IPS-18c (cell line): ENCODE measurements around the gene L3MBTL1.

Source experiments
- H3K4me3 ChIP-seq: 2 replicates; pipeline ENCODE4 v1.7.0; 2013; ENCODE audit warnings: low read depth, mild to moderate bottlenecking, low read length, moderate library complexity; ENCODE audit not compliant: insufficient read depth
- H3K9me3 ChIP-seq: one replicate; pipeline ENCODE4 v1.6.1; 2013; ENCODE audit warnings: mild to moderate bottlenecking, low read length, moderate library complexity; ENCODE audit not compliant: control insufficient read depth, insufficient read depth

L3MBTL1 gene

GRCh38 chr20:43529457-43530153 lies 22.1 kb downstream of the L3MBTL1 start:
- H3K9me3 ChIP-seq: no peaks in the 10 kb centered on the region
- H3K4me3 ChIP-seq: no peak overlapping the region

- Histone ChIP-seq H3K9me3 (no peaks in the 10 kb centered on the region), H3K4me3 (no peak overlapping the region)
Measured at GRCh38 chr20:43530321-43531090, 23.0 kb downstream of the L3MBTL1 start.

GRCh38 chr20:43531091-43531443 lies 23.6 kb downstream of the L3MBTL1 start:
- H3K4me3 ChIP-seq: no peak overlapping the region
- H3K9me3 ChIP-seq: no peaks in the 10 kb centered on the region

GRCh38 chr20:43532416-43533055 lies 25.0 kb downstream of the L3MBTL1 start:
- Histone ChIP-seq H3K4me3 (no peak overlapping the region), H3K9me3 (no peaks in the 10 kb centered on the region)

GRCh38 chr20:43533060-43533459 lies 25.6 kb downstream of the L3MBTL1 start:
- H3K4me3 ChIP-seq: no peak overlapping the region
- H3K9me3 ChIP-seq: no peaks in the 10 kb centered on the region

GRCh38 chr20:43534016-43534415 lies 26.5 kb downstream of the L3MBTL1 start:
- no peak overlapping the region for H3K4me3 ChIP-seq
- H3K9me3 ChIP-seq: no peaks in the 10 kb centered on the region

- H3K9me3 ChIP-seq: no peaks in the 10 kb centered on the region
- H3K4me3 ChIP-seq: no peak overlapping the region
Measured at GRCh38 chr20:43534791-43535350, 27.4 kb downstream of the L3MBTL1 start.

GRCh38 chr20:43535370-43536004 lies 28.0 kb downstream of the L3MBTL1 start:
- Histone ChIP-seq H3K9me3 (no peaks in the 10 kb centered on the region), H3K4me3 (no peak overlapping the region)

- Histone ChIP-seq H3K4me3 (no peak overlapping the region), H3K9me3 (no peaks in the 10 kb centered on the region)
Measured at GRCh38 chr20:43536041-43536816, 28.7 kb downstream of the L3MBTL1 start.

- Histone ChIP-seq H3K9me3 (no peaks in the 10 kb centered on the region), H3K4me3 (no peak overlapping the region)
Measured at GRCh38 chr20:43536817-43537440, 29.4 kb downstream of the L3MBTL1 start.

GRCh38 chr20:43537921-43538877 lies 30.7 kb downstream of the L3MBTL1 start:
- no peaks in the 10 kb centered on the region for H3K9me3 ChIP-seq
- H3K4me3 ChIP-seq: no peak overlapping the region

GRCh38 chr20:43538878-43539700 lies 31.6 kb downstream of the L3MBTL1 start:
- no peaks in the 10 kb centered on the region for H3K9me3 ChIP-seq
- no peak overlapping the region for H3K4me3 ChIP-seq

GRCh38 chr20:43539975-43540672 lies 32.6 kb downstream of the L3MBTL1 start:
- H3K4me3 ChIP-seq: no peak overlapping the region
- H3K9me3 ChIP-seq: no peaks in the 10 kb centered on the region

- Histone ChIP-seq H3K9me3 (no peaks in the 10 kb centered on the region), H3K4me3 (no peak overlapping the region)
Measured at GRCh38 chr20:43540673-43541060, 33.2 kb downstream of the L3MBTL1 start.
